GM12873 (cell line): ENCODE data around the gene RAD9A.
A peak's percentile ranks its signal among the peaks of the same experiment; 100 is the strongest.

ENCODE experiments used
- TF ChIP-seq, protein P1 (sequence below): IDR thresholded peaks from 2 replicates; pipeline ENCODE4 v1.5.1; 2012; ENCODE audit warnings: low read depth, mild to moderate bottlenecking, moderate library complexity, low read length, control low read depth; ENCODE audit not compliant: insufficient read depth; ENCODE audit errors: missing control alignments

RAD9A gene

DNA sequence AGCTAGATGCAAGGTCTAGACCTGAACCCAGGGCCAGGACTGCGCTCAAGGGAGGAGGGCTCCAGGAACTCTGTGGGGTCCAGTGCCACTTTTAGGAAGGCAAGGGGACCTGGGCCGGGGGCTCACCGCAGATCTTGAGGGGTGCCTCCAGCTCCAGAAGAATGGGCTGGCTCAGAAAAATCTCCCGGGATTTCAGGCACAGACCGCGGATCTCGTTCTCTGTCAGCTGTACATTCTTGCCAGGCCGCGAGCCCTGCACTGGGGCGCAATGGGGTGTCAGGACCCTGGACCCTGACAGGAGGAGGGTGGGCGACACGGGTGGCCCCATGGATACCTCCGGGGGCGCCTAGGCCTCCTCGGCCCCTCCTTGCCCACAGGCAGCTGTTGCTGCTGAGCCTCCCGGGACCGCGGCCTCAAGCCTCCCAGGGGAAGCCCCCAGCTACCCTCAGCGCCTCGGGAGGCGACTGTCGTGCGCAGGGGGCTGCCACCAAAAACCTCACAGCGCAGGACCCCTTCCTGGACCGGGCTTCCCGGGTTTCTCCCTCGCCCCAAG lies 9.2 kb downstream of the RAD9A start:
- TF ChIP-seq, protein P1, sequence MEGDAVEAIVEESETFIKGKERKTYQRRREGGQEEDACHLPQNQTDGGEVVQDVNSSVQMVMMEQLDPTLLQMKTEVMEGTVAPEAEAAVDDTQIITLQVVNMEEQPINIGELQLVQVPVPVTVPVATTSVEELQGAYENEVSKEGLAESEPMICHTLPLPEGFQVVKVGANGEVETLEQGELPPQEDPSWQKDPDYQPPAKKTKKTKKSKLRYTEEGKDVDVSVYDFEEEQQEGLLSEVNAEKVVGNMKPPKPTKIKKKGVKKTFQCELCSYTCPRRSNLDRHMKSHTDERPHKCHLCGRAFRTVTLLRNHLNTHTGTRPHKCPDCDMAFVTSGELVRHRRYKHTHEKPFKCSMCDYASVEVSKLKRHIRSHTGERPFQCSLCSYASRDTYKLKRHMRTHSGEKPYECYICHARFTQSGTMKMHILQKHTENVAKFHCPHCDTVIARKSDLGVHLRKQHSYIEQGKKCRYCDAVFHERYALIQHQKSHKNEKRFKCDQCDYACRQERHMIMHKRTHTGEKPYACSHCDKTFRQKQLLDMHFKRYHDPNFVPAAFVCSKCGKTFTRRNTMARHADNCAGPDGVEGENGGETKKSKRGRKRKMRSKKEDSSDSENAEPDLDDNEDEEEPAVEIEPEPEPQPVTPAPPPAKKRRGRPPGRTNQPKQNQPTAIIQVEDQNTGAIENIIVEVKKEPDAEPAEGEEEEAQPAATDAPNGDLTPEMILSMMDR: no peak

DNA sequence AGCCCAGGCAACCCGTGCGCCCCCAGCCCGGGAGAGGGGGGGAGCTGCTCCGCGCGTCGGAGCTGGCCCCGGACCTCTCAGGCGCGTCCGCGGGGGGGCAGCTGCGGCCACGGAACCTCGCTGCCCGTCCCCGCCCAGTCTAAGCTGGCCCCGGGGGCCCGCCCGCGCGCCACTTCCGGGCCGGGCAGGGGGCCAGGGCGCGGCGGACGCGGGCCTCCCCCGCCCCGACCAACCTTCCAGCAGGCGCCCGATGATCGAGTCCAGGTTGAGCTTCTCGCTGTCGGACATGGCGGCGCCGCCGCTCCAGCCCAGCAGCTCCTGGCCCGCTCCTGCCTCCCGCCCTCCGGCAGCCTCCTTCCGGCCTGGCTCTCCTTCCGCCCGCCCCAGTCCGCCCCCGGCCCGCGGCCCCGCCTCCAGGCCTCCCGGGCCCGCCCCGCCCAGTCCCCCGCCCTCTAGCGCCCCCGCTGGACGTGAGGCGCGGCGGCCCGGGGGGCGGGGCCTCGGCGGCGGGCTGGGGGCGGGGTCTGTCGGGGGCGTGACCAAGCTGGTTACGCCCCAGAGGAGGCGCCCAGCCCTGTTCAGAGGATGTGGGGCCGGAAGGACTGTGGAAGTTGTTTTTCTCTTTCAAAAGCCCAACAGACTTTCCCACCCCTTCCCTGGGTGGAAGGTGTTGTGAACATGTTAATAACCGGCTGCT lies 9.9 kb downstream of the RAD9A start, which contains the start of gene PPP1CA:
Gene PPP1CA (minus strand): TSS at position 364 of the 697 bp plus-strand sequence. CDS start 76 bp downstream, at position 288.
- TF ChIP-seq, protein P1: peak; percentile 41

DNA sequence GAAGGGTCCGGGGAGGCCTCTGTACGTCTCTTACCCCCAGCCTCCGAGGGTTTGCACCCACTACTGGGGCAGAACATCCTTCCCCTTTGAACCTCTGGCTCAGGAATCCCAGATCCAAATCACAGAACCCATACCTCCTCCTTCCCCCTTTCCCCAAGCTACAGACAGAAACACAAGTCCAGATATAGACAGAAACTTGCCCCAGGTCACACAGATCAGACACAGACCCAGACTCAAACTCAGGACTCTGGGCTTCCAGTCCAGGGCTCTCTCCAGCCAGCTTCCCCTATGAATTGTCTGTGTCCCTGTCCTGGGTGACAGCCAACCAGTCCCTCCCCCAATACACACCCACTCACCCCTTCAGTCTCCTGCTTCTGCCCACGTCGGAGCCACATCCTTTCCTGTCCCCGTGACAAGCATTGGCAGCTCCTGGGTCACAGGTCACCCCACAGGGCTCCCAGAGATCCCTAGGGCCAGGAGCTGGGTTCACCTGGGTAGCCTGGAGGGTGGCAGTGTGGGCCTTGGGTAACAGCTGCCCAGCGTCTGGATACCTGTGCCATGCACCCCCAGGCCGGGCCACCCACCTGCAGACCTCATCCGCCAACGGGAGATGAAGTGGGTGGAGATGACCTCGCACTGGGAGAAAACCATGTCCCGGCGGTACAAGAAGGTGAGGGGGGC lies 12.9 kb downstream of the RAD9A start:
- TF ChIP-seq, protein P1: no peak

DNA sequence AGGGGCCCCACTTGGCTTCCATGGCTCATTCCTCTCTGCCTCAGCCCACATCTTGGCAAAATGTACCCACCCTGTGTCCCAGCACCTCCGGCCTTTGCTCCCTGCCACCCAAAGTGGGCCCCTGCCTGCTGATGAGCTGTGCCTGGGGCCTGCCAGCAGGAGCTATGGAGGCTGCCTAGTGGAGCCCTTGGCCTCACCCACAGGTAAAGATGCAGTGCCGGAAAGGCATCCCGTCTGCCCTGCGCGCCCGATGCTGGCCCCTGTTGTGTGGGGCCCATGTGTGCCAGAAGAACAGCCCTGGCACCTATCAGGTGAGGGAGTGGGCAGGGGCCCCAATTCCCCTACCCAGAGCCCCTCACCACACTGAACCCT lies 13.4 kb downstream of the RAD9A start:
- TF ChIP-seq, protein P1: no peak

DNA sequence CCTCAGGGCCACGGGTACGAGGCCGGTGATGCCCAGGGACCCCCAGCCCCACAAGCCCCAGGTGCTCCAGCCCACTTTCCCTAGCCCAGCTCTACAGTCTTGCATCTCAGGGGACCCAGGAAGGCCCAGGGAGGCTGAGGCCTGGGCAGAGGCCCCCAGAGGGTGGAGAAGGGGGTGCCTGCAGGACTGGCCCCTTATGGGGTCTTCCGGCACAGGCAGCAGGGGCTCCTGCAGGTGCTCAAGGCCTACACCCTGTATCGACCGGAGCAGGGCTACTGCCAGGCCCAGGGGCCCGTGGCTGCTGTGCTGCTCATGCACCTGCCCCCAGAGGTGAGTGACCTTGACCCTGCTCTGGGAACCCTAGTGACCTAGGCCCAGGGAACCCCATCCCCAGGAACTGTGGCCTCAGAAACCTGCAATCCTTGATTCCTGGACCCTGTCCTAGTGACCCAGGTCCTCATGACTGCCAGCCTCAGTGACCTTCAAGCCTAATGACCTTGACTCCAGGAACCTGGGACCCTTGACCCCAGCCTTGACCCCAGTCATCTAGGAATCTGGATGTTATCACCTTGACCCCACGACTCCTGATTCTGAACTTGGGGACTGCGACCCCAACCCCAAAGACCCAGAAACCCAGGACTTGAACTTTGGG lies 14.0 kb downstream of the RAD9A start:
- TF ChIP-seq, protein P1: no peak

DNA sequence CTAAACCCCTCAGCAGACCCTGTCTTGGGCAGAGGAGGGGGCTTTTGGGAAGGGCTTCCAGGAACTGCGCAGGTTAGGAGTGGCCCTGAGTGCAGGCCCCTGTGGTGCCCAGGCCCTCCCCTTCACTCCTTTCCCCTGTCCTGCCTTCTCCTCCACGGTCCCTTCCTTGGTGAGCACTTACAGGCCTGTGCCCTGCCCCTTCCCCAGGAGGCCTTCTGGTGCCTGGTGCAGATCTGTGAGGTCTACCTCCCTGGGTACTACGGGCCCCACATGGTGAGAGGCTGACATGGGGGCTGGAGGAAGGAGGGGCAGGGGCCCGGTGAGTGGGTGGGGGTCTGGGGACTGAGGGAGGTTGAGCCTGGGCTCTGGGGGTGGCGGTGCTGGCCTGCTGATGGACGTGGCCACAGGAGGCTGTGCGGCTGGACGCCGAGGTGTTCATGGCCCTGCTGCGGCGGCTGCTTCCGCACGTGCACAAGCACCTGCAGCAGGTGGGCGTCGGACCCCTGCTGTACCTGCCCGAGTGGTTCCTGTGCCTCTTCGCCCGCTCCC lies 14.7 kb downstream of the RAD9A start:
- TF ChIP-seq, protein P1: no peak
